GM06990 (cell line): Measurements from ENCODE around the gene FAM25G.
"Not testable (repeated sequence)": the region's sequence is repeated elsewhere in the genome, so short reads cannot be mapped to it uniquely, and the experiment has no call there.

Source experiments
- DNase-seq: peaks from one replicate; pipeline ENCODE4 v3.0.0-alpha.2; 2011; ENCODE audit not compliant: insufficient read length; ENCODE audit errors: extremely low read depth
- H3K27me3 ChIP-seq: replicated peaks from 2 replicates; pipeline ENCODE4 v1.6.0; 2011; ENCODE audit warnings: low read length; ENCODE audit not compliant: control insufficient read depth, insufficient read depth
- H3K36me3 ChIP-seq: 2 replicates; pipeline ENCODE4 v1.5.1; 2011; ENCODE audit warnings: low read length; ENCODE audit not compliant: control insufficient read depth, insufficient read depth
- H3K4me3 ChIP-seq: replicated peaks from 2 replicates; pipeline ENCODE4 v1.5.1; 2011; ENCODE audit warnings: low read depth, mild to moderate bottlenecking, control low read depth, low read length

The FAM25G gene

DNA sequence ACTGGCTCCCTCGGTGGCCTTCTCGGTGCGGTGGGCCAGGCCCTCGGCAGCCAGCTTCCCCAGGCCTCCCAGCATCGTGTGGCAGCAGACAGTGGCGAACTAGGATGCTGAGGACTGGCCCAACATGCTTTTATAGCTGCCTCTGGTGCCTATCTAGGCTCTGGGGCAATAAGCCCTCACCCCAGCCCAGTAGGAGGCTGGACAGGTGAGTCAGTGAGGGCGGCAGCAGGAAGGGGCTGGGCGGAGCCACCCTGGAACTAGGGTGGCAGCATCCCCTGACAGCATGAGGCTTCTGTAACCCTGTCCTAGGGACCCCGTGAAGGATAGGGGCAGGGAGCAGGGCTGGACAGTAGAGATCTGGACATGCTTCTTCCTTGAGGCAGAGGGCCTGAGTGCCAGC lies at the start of gene FAM25G:
Gene FAM25G, minus strand, starts transcription at position 101 of the 400 bp plus-strand sequence. Its CDS starts 26 bp downstream, at position 75.
- H3K4me3 ChIP-seq, DNase-seq, H3K36me3 ChIP-seq, H3K27me3 ChIP-seq: not testable (repeated sequence)

DNA sequence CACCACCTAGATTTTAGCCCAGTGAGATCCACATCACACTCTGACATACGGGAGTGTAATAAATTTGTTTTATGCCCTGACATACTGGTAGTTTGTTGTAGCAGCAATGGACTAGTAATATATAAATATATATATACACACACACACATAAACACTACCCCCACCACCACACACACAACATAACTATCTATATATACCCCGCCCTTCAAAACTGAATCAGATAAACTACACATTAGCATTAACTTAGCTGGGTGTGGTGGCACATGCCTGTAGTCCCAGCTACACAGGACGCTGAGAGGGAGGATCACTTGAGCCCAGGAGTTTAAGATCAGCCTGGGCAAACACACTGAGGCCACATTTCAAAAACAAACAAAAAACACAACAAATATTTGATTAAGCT lies 44.9 kb upstream of the FAM25G start:
- not testable (repeated sequence) for H3K4me3 ChIP-seq, H3K36me3 ChIP-seq, H3K27me3 ChIP-seq, DNase-seq

DNA sequence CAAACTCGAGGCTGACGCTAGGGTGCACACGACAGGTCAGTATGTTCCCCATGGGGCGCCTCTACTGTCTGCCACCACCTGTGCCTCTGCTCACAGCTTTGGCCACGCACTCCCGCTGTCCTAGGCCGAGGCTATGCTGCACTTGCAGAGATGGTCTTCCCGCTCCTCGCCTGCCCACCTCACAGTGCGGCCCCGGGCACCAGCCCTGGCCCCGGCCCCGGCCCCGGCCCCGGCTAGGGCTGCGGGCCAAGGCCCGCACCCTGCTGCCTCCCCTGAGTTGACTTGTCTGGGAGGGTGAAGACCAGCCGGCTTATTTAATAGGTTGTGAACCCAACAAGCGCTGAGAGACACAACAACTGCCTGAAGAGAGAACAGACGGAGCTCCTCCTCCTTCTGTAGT lies 32.0 kb upstream of the FAM25G start, which contains the start of gene AGAP9:
Gene AGAP9, minus strand, starts transcription at position 164 of the 400 bp plus-strand sequence. Its CDS starts 112 bp downstream, at position 52.
- H3K27me3 ChIP-seq, DNase-seq, H3K36me3 ChIP-seq, H3K4me3 ChIP-seq: not testable (repeated sequence)

- not testable (repeated sequence) for H3K27me3 ChIP-seq, H3K4me3 ChIP-seq, DNase-seq, H3K36me3 ChIP-seq
Measured at GRCh38 chr10:47502313-47502712, 10.8 kb upstream of the FAM25G start.

DNA sequence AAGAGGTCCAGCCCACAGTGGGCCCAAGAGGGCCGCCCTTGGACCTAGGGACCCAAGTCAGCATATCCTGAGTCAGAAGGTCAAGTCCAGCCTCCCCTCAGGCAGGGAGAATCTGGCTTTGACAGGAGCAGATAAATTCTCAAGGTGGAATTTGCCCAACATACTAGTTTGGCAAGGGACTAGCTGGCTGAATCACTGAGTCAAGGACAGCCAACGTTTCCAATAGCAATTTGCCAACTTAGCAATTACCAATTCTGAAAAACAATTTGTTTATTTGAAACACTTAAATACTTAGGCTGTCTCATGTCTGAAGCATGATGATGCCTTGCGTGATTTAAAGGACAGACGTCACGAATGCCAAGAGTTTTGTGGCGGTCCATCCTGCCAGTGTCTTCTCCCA lies 2.7 kb upstream of the FAM25G start:
- not testable (repeated sequence) for H3K36me3 ChIP-seq, H3K4me3 ChIP-seq, DNase-seq, H3K27me3 ChIP-seq

GRCh38 chr10:47489630-47490029 lies 1.9 kb downstream of the FAM25G start:
- H3K27me3 ChIP-seq, DNase-seq, H3K4me3 ChIP-seq, H3K36me3 ChIP-seq: not testable (repeated sequence)

DNA sequence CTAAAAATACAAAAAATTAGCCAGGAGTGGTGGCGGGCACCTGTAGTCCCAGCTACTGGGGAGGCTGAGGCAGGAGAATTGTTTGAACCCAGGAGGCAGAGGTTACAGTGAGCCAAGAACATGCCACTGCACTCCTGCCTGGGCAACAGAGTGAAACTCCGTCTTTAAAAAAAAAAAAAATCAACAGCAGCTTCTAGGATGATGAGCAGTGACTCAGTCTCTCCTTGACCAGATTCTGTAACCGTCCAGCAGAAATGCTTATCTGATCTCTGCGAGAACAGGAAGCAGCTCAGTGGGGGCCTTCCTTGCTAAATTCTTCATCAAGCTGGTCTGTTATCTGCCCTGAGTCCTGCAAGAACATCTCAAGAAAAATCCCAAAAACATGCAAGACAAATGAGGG lies 5.6 kb downstream of the FAM25G start:
- not testable (repeated sequence) for H3K27me3 ChIP-seq, H3K4me3 ChIP-seq, H3K36me3 ChIP-seq, DNase-seq

GRCh38 chr10:47484786-47485185 lies 6.7 kb downstream of the FAM25G start:
- DNase-seq, H3K4me3 ChIP-seq, H3K36me3 ChIP-seq, H3K27me3 ChIP-seq: not testable (repeated sequence)

DNA sequence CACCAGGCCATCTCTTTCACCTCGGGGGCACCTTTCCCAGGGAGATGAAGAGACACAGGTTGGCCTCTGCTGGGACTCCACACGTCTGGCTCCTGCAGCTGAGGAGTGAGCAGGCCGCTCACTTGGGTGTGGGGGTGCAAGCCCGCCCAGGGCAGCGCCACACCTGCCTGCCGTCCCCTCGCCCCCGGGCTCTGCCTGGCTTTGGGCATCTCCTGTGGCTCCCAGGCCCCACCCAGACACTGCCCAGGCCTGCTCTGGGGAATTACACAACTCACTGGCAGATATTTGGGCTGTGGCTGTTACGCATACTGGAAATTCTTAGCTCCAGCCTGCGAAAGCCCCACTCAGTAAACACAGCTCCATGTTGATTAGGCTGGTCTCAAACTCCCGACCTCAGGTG lies 7.6 kb downstream of the FAM25G start, which contains the start of gene ANXA8:
Gene ANXA8, minus strand, starts transcription at position 193 of the 400 bp plus-strand sequence. Its CDS starts 182 bp downstream, at position 11.
- not testable (repeated sequence) for H3K4me3 ChIP-seq, H3K27me3 ChIP-seq, DNase-seq, H3K36me3 ChIP-seq

- not testable (repeated sequence) for H3K36me3 ChIP-seq, DNase-seq, H3K27me3 ChIP-seq, H3K4me3 ChIP-seq
Measured at GRCh38 chr10:47482367-47482766, 9.1 kb downstream of the FAM25G start.

DNA sequence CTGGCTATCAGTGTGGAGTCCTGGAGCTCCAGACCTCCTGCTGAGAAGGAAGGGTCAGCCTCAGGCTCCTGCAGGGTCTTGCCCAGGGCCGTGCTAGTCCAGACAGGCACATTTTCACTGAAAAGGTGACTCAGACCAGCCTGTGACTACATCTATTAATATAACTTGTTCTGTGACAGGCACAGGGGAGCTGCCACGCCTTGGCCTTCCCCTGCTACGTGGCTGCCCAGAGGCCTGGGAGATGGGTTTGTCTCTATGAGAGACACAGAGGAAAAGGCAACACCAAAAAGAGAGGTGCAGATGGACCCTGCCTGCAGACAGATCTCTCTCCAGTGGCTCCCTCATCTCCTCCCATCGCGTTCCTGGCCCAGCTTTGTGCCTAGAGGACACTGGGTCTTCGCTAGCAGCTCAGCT lies 9.7 kb downstream of the FAM25G start:
- not testable (repeated sequence) for H3K4me3 ChIP-seq, H3K36me3 ChIP-seq, H3K27me3 ChIP-seq, DNase-seq

DNA sequence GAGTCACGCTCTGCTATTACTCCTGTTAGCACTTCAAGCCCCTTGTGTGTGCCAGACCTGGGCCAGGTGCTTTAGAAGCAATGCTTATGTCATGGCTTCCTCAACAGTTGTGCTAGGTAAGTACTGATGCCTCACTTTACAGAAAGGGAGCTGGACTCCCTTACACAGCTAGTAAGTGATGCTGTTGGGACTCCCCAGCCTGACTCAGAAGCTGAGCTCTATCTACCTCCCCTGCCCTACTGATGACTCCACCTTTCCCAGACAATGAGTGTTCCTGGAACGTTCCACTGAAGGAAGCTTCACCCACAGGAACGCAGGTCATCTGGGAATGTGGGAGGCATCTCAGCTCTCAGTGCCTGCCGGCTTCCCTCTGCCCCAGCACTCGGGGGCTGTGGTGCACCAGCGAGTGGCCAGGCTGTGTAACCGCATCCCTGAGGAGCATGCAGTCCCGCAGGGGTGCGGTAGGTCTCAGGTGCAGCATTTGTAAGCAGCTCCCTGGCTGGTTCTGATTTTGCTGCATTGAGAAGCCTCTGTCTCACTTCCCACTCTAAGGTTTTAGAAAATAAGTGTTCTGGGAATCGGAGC lies 10.2 kb downstream of the FAM25G start:
- H3K27me3 ChIP-seq, H3K4me3 ChIP-seq, DNase-seq, H3K36me3 ChIP-seq: not testable (repeated sequence)

GRCh38 chr10:47480133-47480532 lies 11.4 kb downstream of the FAM25G start:
- not testable (repeated sequence) for H3K27me3 ChIP-seq, H3K36me3 ChIP-seq, H3K4me3 ChIP-seq, DNase-seq

DNA sequence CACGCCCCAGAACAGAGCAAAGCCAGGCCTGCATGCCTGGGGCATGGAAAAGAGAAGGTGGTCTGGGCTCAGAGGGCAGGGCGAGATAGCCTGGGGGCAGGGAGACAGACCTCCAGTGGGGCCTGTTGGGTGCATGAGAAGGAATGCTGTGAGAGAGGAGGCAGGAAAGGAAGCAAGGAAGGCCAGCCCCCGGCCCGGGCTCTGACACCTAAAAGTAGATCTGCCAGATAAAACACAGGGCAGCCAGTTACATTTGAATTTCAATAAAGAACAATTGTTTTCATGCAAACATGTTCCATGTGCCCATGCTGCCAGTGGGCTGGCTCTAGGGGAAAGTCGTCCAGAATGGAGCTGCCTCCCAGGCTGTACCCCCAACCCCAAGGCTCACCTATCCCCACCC lies 13.4 kb downstream of the FAM25G start:
- not testable (repeated sequence) for H3K4me3 ChIP-seq, H3K27me3 ChIP-seq, H3K36me3 ChIP-seq, DNase-seq

DNA sequence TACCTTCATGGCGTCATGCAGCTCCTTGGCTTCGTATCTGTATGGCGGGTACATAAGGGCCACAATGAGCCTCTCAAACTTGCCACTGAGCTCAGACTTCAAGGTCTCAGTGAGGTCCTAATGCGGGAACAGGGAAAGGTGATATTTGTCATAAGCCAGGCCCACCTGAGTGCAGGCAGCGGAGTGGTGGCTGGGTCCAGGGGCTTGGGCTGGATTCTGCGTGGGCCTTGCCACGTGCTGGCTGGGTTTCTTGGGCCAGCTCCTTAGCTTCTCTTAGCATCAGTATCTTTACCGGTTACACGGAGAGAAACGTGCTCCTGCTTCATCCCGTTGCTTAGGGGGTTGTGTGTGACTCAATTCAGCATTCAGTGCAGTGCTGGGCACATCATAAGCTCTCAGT lies 14.4 kb downstream of the FAM25G start:
- not testable (repeated sequence) for H3K36me3 ChIP-seq, H3K27me3 ChIP-seq, DNase-seq, H3K4me3 ChIP-seq
